NOMO-1 treated with DMSO at 0.1 percent for 48 hours (cell line): ENCODE data around the gene TMEM43.

Experiments
- DNase-seq: peaks from one replicate; lab custom pipeline; 2025; ENCODE audit not compliant: unreplicated experiment; lab: John Stamatoyannopoulos, UW

The TMEM43 gene

GRCh38 chr3:14121859-14122258 lies 3.0 kb upstream of the TMEM43 start:
- DNase-seq: no peak

- no peak for DNase-seq
These were observed 2.6 kb upstream of the TMEM43 start for GRCh38 chr3:14122301-14122700.

GRCh38 chr3:14123308-14124222 lies 1.3 kb upstream of the TMEM43 start:
- no peak for DNase-seq

GRCh38 chr3:14124223-14124614 lies 633 bp upstream of the TMEM43 start:
- peak; percentile 81 for DNase-seq

GRCh38 chr3:14125193-14126016 lies 553 bp downstream of the TMEM43 start:
- DNase-seq: peak; percentile 36

GRCh38 chr3:14126017-14126886 lies 1.4 kb downstream of the TMEM43 start:
- DNase-seq: no peak

GRCh38 chr3:14126887-14127505 lies 2.1 kb downstream of the TMEM43 start:
- no peak for DNase-seq

- no peak for DNase-seq
These were observed 2.8 kb downstream of the TMEM43 start for GRCh38 chr3:14127516-14128161.

- DNase-seq: no peak
These were observed 3.9 kb downstream of the TMEM43 start for GRCh38 chr3:14128724-14129123.

GRCh38 chr3:14129296-14129695 lies 4.4 kb downstream of the TMEM43 start:
- DNase-seq: no peak

GRCh38 chr3:14130230-14130629 lies 5.4 kb downstream of the TMEM43 start:
- DNase-seq: no peak

GRCh38 chr3:14130707-14131106 lies 5.9 kb downstream of the TMEM43 start:
- no peak for DNase-seq

- DNase-seq: no peak
These were observed 6.3 kb downstream of the TMEM43 start for GRCh38 chr3:14131134-14131533.

- no peak for DNase-seq
These were observed 7.3 kb downstream of the TMEM43 start for GRCh38 chr3:14132120-14132519.

GRCh38 chr3:14132689-14133088 lies 7.8 kb downstream of the TMEM43 start:
- DNase-seq: no peak

- DNase-seq: no peak
These were observed 8.4 kb downstream of the TMEM43 start for GRCh38 chr3:14133188-14133800.

- no peak for DNase-seq
These were observed 9.0 kb downstream of the TMEM43 start for GRCh38 chr3:14133876-14134275.

- no peak for DNase-seq
These were observed 9.4 kb downstream of the TMEM43 start for GRCh38 chr3:14134291-14134690.

GRCh38 chr3:14135581-14135980 lies 10.7 kb downstream of the TMEM43 start:
- DNase-seq: no peak

GRCh38 chr3:14137004-14137403 lies 12.2 kb downstream of the TMEM43 start:
- DNase-seq: no peak
